Liver (tissue), 2 donors: Measurements from ENCODE around the gene TARS1.

Experiments used
- JUND ChIP-seq, 2 donors: IDR thresholded peaks; 2 replicates each; pipeline ENCODE4 v1.6.1; 2016; ENCODE audit warnings: antibody characterized with exemption in 2 of 2
- NR2F2 ChIP-seq: IDR thresholded peaks from 2 replicates; pipeline ENCODE4 v1.6.1; 2016; ENCODE audit warnings: antibody characterized with exemption
- TAF1 ChIP-seq: conservative IDR thresholded peaks from 2 replicates; pipeline ENCODE4 v1.6.1; 2016; ENCODE audit warnings: antibody characterized with exemption, mild to moderate bottlenecking
- donor health status: healthy.

DNA sequence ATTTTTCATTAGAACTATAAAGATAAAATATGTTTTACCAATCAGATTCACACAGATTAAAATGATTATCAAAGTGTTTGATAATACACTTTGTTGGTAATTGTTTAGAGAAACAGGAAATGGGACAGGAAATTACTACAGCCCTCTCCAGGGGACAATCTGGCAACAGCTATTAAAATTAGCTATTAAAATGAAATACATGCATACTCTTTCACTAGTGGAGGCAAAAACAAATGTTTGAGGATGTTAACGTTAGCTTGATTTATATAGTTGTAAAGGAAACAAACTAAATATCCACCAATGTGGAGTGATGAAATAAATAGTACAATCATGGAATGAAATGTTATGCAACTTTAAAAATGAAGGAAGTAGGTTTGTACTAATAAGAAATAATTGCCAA, 53.7 kb downstream of the TARS1 start:
- TF ChIP-seq NR2F2 (no peak), JUND (IDR thresholded peaks at IDR 0.05) (no peak), TAF1 (no peak)
